Sigmoid colon (tissue), 4 donors: ENCODE results near the gene OR7G1.

ENCODE experiments used
- CTCF ChIP-seq, 4 experiments: fragments of 450-650 bp in 3 of 4; fragments of 200-600 bp in 1 of 4; IDR thresholded peaks; one replicate each; pipeline ENCODE4 v1.5.1; 2016 to 2019; ENCODE audit warnings: antibody characterized with exemption in 4 of 4, mild to moderate bottlenecking in 3 of 4, moderate library complexity in 2 of 4
- POLR2A ChIP-seq, 2 donors: fragments of 450-650 bp; IDR thresholded peaks; one replicate each; pipeline ENCODE4 v1.6.1; 2016; ENCODE audit warnings: antibody characterized with exemption in 2 of 2, mild to moderate bottlenecking in 2 of 2, moderate library complexity in 2 of 2
- POLR2AphosphoS5 ChIP-seq, 4 donors: sonication (generic); formaldehyde crosslinking; IDR thresholded peaks; one replicate each; pipeline ENCODE4 v1.6.1; 2017; ENCODE audit warnings: antibody characterized with exemption in 4 of 4

GRCh38 chr19:9073806-9074205 lies 41.8 kb downstream of the OR7G1 start:
- TF ChIP-seq CTCF (IDR thresholded peaks at IDR 0.05) (no peak), POLR2A (IDR thresholded peaks at IDR 0.05) (no peak), POLR2AphosphoS5 (IDR thresholded peaks at IDR 0.05) (no peak)
